GM23338 (cell line): ENCODE data around the gene JAZF1. TPM values are rescaled to one million over a fixed set of nuclear protein-coding genes. Genes with fewer than 3 reads are reported as not detected.

Experiments
- ATAC-seq: fragments of 200-7000 bp; cut with Tn5 transposase; 3 replicates; pipeline ENCODE4 v1.9.1; 2020
- DNase-seq: peaks from one replicate; pipeline ENCODE4 v3.0.0-alpha.2; 2015; ENCODE audit warnings: low spot score
- H2AFZ ChIP-seq: fragments of 200-600 bp; sonication (generic); 2 replicates; pipeline ENCODE4 v1.8.0; 2016; ENCODE audit warnings: antibody characterized with exemption, mild to moderate bottlenecking, moderate library complexity
- H3F3A ChIP-seq: fragments of 200-600 bp; sonication (generic); replicated peaks from 2 replicates; pipeline ENCODE4 v1.8.0; 2017; ENCODE audit warnings: antibody characterized with exemption, mixed run types, low read depth
- H3K27ac ChIP-seq: fragments of 200-600 bp; sonication (generic); 2 replicates; pipeline ENCODE4 v1.6.1; 2016; ENCODE audit warnings: low read depth
- H3K27me3 ChIP-seq: fragments of 200-600 bp; sonication (generic); 2 replicates; pipeline ENCODE4 v1.8.0; 2016; ENCODE audit warnings: mild to moderate bottlenecking, mixed run types, moderate library complexity; ENCODE audit not compliant: insufficient read depth
- H3K36me3 ChIP-seq: fragments of 200-600 bp; sonication (generic); 2 replicates; pipeline ENCODE4 v1.8.0; 2016; ENCODE audit warnings: mild to moderate bottlenecking; ENCODE audit not compliant: insufficient read depth
- H3K4me1 ChIP-seq: fragments of 200-600 bp; sonication (generic); 2 replicates; pipeline ENCODE4 v1.8.0; 2016; ENCODE audit warnings: mild to moderate bottlenecking, moderate library complexity; ENCODE audit not compliant: insufficient read depth
- H3K4me2 ChIP-seq: fragments of 200-600 bp; sonication (generic); 2 replicates; pipeline ENCODE4 v1.7.1; 2017; ENCODE audit warnings: mixed run types
- H3K4me3 ChIP-seq: fragments of 200-600 bp; sonication (generic); 2 replicates; pipeline ENCODE4 v1.6.1; 2016; ENCODE audit warnings: mixed run types
- H3K79me2 ChIP-seq: fragments of 200-600 bp; sonication (generic); replicated peaks from 2 replicates; pipeline ENCODE4 v1.8.0; 2017; ENCODE audit warnings: mild to moderate bottlenecking; ENCODE audit not compliant: insufficient read depth
- H3K9me2 ChIP-seq: fragments of 200-600 bp; sonication (generic); 2 replicates; pipeline ENCODE4 v1.8.0; 2017; ENCODE audit not compliant: insufficient read depth
- H4K20me1 ChIP-seq: fragments of 200-600 bp; sonication (generic); replicated peaks from 2 replicates; pipeline ENCODE4 v1.8.0; 2017; ENCODE audit warnings: mild to moderate bottlenecking; ENCODE audit not compliant: insufficient read depth
- H3K27ac Mint-ChIP-seq: 2 replicates; pipeline ENCODE4 v1.8.0; 2020; ENCODE audit warnings: inconsistent platforms, mild to moderate bottlenecking, moderate library complexity, mixed read lengths
- H3K27me3 Mint-ChIP-seq: 3 replicates; pipeline ENCODE4 v1.8.0; 2022; ENCODE audit warnings: low read depth, mild to moderate bottlenecking, moderate library complexity, mixed read lengths, inconsistent platforms; ENCODE audit not compliant: insufficient read depth, poor library complexity
- H3K36me3 Mint-ChIP-seq: 3 replicates; pipeline ENCODE4 v1.8.0; 2021; ENCODE audit warnings: low read depth, mild to moderate bottlenecking, inconsistent platforms, moderate library complexity, mixed read lengths
- H3K4me1 Mint-ChIP-seq: 3 replicates; pipeline ENCODE4 v1.8.0; 2020; ENCODE audit warnings: mild to moderate bottlenecking, inconsistent platforms, mixed read lengths
- H3K4me3 Mint-ChIP-seq: 3 replicates; pipeline ENCODE4 v1.8.0; 2021; ENCODE audit warnings: moderate library complexity, mild to moderate bottlenecking, inconsistent platforms, mixed read lengths
- H3K9me3 Mint-ChIP-seq: 3 replicates; pipeline ENCODE4 v1.8.0; 2020; ENCODE audit warnings: moderate library complexity, mild to moderate bottlenecking, inconsistent platforms, mixed read lengths
- CTCF ChIP-seq, 2 experiments: fragments of 200-600 bp in 1 of 2; sonication (generic) in 1 of 2; conservative IDR thresholded peaks; 2 replicates each; pipeline versions ENCODE4 v1.5.1 to v1.6.1; 2016 to 2017; ENCODE audit warnings: antibody characterized with exemption in 2 of 2, low read depth in 2 of 2, mild to moderate bottlenecking in 2 of 2, moderate library complexity in 1 of 2
- EZH2phosphoT487 ChIP-seq: fragments of 200-600 bp; sonication (generic); IDR thresholded peaks from one replicate; pipeline ENCODE4 v1.8.1; 2018; ENCODE audit warnings: antibody characterized with exemption; ENCODE audit not compliant: unreplicated experiment
- POLR2AphosphoS5 ChIP-seq: IDR thresholded peaks from 2 replicates; pipeline ENCODE4 v1.6.1; 2016; ENCODE audit warnings: antibody characterized with exemption, low read depth
- ZNF331 ChIP-seq: fragments of 250-450 bp; sonication (Bioruptor Pico); IDR thresholded peaks from 2 replicates; pipeline ENCODE4 v1.5.0; 2020; ENCODE audit warnings: low read depth, mild to moderate bottlenecking, moderate library complexity
- polyA plus RNA-seq: library from polyadenylated mRNA; unstranded; fragments of >200 nt; fragmentation: Nextera tagmentation; extraction: Ambion mirVana; gene quantifications from 2 replicates; pipeline ENCODE4 v1.2.1, GENCODE V29; 2016
- total RNA-seq: library from RNA; depleted of rRNA; stranded (reverse); fragments of >200 nt; shearing (Covaris generic); gene quantifications from 2 replicates; pipeline ENCODE4 v1.2.3, GENCODE V29; 2014
- TF ChIP-seq, protein P1 (sequence below): IDR thresholded peaks from 2 replicates; pipeline ENCODE4 v1.6.1; 2016; ENCODE audit warnings: antibody characterized with exemption
- TF ChIP-seq, protein P2 (sequence below): fragments of 250-450 bp; sonication (Bioruptor Pico); IDR thresholded peaks from 2 replicates; pipeline ENCODE4 v1.5.0; 2020; ENCODE audit warnings: mild to moderate bottlenecking, moderate library complexity

The JAZF1 gene
- total and polyA plus RNA-seq, 2 experiments from 2014 or later, result 12.2 to 22.2 TPM

DNA sequence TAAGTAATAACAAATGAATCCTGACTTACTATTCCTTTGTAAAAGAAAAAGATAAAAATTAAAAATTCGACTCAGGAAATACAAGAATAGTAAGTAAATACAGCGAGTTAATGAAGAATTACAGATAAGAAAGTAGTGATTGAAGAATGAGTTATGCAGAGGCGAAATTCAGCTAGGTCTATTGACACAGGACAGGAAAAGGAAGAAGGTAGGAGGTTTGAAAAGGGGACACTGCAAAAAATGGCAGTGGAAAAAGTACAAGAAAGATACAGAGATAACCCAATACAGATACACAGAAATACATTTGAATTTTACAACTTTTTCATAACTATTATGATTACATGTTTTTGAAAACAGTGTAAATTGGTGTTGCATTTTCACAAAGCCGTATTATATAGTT lies 28.0 kb downstream of the JAZF1 start (continued):
- TF ChIP-seq CTCF (conservative IDR thresholded peaks at IDR 0.05; ENCODE audit: low read depth in 2 of 2) (no peak), ZNF331 (CRISPR knock-in tag) (no peak), EZH2phosphoT487 (no peak)

- peaks cover 27% of the 10 kb centered on the region for H3K4me1 Mint-ChIP-seq
- H3K27me3 ChIP-seq, result no peaks in the 10 kb centered on the region
- no peak overlapping the region for H2AFZ ChIP-seq
- no peaks in the 10 kb centered on the region for H3K27me3 Mint-ChIP-seq
- no peak overlapping the region for H3K4me3 ChIP-seq
- no peaks in the 10 kb centered on the region for H3K36me3 Mint-ChIP-seq
- peaks cover 6% of the 10 kb centered on the region for H3K9me2 ChIP-seq
- no peak for ATAC-seq
- no peaks in the 10 kb centered on the region for H3K36me3 ChIP-seq
- no peaks in the 10 kb centered on the region for H3F3A ChIP-seq
- peaks cover 51% of the 10 kb centered on the region for H3K79me2 ChIP-seq
- H3K27ac ChIP-seq, result no peak overlapping the region
- H3K4me3 Mint-ChIP-seq, result no peak overlapping the region
- DNase-seq, result no peak
- peaks cover 11% of the 10 kb centered on the region for H3K4me1 ChIP-seq
- TF ChIP-seq, protein P1, sequence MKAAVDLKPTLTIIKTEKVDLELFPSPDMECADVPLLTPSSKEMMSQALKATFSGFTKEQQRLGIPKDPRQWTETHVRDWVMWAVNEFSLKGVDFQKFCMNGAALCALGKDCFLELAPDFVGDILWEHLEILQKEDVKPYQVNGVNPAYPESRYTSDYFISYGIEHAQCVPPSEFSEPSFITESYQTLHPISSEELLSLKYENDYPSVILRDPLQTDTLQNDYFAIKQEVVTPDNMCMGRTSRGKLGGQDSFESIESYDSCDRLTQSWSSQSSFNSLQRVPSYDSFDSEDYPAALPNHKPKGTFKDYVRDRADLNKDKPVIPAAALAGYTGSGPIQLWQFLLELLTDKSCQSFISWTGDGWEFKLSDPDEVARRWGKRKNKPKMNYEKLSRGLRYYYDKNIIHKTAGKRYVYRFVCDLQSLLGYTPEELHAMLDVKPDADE, result no peak
- TF ChIP-seq ZNF331 (CRISPR knock-in tag) (no peak), POLR2AphosphoS5 (no peak)
- TF ChIP-seq, protein P2, sequence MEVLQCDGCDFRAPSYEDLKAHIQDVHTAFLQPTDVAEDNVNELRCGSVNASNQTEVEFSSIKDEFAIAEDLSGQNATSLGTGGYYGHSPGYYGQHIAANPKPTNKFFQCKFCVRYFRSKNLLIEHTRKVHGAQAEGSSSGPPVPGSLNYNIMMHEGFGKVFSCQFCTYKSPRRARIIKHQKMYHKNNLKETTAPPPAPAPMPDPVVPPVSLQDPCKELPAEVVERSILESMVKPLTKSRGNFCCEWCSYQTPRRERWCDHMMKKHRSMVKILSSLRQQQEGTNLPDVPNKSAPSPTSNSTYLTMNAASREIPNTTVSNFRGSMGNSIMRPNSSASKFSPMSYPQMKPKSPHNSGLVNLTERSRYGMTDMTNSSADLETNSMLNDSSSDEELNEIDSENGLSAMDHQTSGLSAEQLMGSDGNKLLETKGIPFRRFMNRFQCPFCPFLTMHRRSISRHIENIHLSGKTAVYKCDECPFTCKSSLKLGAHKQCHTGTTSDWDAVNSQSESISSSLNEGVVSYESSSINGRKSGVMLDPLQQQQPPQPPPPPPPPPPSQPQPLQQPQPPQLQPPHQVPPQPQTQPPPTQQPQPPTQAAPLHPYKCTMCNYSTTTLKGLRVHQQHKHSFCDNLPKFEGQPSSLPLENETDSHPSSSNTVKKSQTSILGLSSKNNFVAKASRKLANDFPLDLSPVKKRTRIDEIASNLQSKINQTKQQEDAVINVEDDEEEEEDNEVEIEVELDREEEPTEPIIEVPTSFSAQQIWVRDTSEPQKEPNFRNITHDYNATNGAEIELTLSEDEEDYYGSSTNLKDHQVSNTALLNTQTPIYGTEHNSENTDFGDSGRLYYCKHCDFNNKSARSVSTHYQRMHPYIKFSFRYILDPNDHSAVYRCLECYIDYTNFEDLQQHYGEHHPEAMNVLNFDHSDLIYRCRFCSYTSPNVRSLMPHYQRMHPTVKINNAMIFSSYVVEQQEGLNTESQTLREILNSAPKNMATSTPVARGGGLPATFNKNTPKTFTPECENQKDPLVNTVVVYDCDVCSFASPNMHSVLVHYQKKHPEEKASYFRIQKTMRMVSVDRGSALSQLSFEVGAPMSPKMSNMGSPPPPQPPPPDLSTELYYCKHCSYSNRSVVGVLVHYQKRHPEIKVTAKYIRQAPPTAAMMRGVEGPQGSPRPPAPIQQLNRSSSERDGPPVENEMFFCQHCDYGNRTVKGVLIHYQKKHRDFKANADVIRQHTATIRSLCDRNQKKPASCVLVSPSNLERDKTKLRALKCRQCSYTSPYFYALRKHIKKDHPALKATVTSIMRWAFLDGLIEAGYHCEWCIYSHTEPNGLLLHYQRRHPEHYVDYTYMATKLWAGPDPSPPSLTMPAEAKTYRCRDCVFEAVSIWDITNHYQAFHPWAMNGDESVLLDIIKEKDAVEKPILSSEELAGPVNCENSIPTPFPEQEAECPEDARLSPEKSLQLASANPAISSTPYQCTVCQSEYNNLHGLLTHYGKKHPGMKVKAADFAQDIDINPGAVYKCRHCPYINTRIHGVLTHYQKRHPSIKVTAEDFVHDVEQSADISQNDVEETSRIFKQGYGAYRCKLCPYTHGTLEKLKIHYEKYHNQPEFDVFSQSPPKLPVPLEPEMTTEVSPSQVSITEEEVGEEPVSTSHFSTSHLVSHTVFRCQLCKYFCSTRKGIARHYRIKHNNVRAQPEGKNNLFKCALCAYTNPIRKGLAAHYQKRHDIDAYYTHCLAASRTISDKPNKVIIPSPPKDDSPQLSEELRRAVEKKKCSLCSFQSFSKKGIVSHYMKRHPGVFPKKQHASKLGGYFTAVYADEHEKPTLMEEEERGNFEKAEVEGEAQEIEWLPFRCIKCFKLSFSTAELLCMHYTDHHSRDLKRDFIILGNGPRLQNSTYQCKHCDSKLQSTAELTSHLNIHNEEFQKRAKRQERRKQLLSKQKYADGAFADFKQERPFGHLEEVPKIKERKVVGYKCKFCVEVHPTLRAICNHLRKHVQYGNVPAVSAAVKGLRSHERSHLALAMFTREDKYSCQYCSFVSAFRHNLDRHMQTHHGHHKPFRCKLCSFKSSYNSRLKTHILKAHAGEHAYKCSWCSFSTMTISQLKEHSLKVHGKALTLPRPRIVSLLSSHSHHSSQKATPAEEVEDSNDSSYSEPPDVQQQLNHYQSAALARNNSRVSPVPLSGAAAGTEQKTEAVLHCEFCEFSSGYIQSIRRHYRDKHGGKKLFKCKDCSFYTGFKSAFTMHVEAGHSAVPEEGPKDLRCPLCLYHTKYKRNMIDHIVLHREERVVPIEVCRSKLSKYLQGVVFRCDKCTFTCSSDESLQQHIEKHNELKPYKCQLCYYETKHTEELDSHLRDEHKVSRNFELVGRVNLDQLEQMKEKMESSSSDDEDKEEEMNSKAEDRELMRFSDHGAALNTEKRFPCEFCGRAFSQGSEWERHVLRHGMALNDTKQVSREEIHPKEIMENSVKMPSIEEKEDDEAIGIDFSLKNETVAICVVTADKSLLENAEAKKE (CRISPR knock-in tag), result no peak
- H4K20me1 ChIP-seq, result no peaks in the 10 kb centered on the region
- H3K27ac Mint-ChIP-seq, result no peak overlapping the region
- H3K4me2 ChIP-seq, result no peak overlapping the region
- H3K9me3 Mint-ChIP-seq, result no peaks in the 10 kb centered on the region
Measured at GRCh38 chr7:28151965-28152364, 28.6 kb downstream of the JAZF1 start.
